IPS-18c (cell line): ENCODE measurements around the gene NOD1.
"Not testable (repeated sequence)": the region's sequence is repeated elsewhere in the genome, so short reads cannot be mapped to it uniquely, and the experiment has no call there.

Experiments
- H3K4me3 ChIP-seq: 2 replicates; pipeline ENCODE4 v1.7.0; 2013; ENCODE audit warnings: low read depth, mild to moderate bottlenecking, low read length, moderate library complexity; ENCODE audit not compliant: insufficient read depth
- H3K9me3 ChIP-seq: one replicate; pipeline ENCODE4 v1.6.1; 2013; ENCODE audit warnings: mild to moderate bottlenecking, low read length, moderate library complexity; ENCODE audit not compliant: control insufficient read depth, insufficient read depth

NOD1 gene

DNA sequence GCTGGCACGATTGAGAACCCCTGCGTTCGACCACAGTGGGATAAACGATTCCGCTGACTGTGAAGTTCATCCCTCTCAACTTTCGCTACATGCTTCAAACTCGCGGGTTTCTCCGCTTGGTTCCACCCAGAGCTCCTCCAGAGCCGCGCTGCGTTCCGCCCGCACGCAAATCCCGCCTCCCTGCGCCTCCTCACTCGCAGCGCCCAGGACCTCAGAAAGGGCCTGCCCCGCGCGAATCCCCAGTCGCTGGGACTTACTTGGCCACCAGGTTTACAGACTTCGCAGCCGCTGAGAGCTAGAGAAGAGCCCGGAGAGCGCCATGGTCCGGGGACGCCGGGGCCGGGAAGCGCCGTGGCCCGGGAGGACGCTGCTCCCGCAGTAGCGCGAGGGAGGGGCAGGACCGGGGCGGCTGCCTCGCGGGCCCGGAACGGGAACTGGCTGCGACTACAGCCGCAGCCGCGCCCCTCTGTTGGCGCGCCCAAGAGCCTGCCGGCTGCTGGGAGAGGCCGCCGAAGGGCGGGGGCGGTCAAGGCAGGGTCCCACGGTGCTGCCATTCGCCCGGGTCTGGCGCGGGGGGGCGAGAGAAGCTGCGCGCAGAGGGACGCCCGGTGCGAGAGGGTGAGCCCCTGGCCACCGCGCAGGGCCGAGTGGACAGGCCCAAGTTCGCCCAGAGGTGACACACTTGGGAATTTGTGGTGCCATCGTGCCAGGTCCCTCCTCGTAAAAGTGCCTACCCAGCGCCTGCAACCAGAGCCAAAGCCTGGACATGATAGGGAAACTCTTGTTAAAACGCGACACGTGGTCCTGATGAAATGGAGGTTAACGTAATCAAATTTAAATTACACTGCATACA is at the start of gene NOD1:
Gene NOD1 (minus strand): TSS at position 436 of the 853 bp plus-strand sequence. CDS start 21,863 bp downstream, outside the sequence.
- Histone ChIP-seq H3K4me3 (peak within 1 kb of the TSS; percentile 81), H3K9me3 (peaks cover 2% of the 10 kb centered on the region)

GRCh38 chr7:30527297-30527696 is 48.7 kb upstream of the NOD1 start:
- not testable (repeated sequence) for H3K9me3 ChIP-seq, H3K4me3 ChIP-seq

DNA sequence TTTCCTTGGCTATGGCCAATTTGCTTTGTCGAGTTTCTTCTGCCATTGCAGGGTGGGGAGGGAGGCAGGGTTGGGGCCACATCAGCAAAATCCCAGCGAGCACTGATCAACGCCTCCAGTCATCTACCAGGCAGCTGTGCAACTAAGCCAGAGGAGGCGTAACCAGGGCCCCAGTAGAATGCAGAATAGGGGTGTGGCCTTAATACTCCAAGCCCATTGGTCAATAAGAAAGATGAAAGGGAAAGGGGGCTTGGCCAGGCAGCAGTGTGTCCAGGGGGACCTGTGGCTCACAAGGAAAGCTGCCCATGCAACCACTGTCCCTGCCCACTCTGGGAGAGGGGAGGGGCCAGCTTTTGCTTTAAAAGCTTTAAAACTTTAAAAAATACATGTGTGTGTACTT is 47.6 kb upstream of the NOD1 start:
- Histone ChIP-seq H3K4me3 (no peak overlapping the region), H3K9me3 (peaks cover 2% of the 10 kb centered on the region)

GRCh38 chr7:30525429-30525828 is 46.8 kb upstream of the NOD1 start:
- H3K4me3 ChIP-seq = no peak overlapping the region
- peaks cover 2% of the 10 kb centered on the region for H3K9me3 ChIP-seq

GRCh38 chr7:30524545-30524944 is 46.0 kb upstream of the NOD1 start:
- Histone ChIP-seq H3K4me3 (no peak overlapping the region), H3K9me3 (peaks cover 2% of the 10 kb centered on the region)

- Histone ChIP-seq H3K4me3 (no peak overlapping the region), H3K9me3 (peaks cover 2% of the 10 kb centered on the region)
Measured at GRCh38 chr7:30523466-30523865, 44.9 kb upstream of the NOD1 start.

- H3K9me3 ChIP-seq = peaks cover 2% of the 10 kb centered on the region
- no peak overlapping the region for H3K4me3 ChIP-seq
Measured at GRCh38 chr7:30522159-30522558, 43.6 kb upstream of the NOD1 start.

DNA sequence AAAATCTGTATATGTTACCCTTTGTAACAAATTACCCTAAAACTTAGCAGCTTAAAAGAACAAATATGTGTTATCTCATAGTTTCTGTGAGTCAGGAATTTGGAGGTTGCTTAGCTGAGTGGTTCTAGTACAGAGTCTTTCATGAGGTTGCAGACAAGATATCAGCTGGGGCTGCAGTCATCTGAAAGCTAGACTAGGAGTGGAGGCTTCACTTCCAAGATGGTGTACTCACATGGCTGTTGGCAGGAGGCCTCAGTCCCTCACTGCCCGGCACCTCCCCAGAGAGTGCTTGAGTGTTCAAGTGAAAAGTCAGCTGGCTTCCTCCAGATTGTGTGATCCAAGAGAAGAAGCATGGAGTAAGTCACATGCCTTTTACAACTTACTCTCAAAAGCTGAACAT is 42.9 kb upstream of the NOD1 start:
- Histone ChIP-seq H3K9me3 (peaks cover 2% of the 10 kb centered on the region), H3K4me3 (no peak overlapping the region)

GRCh38 chr7:30519122-30519521 is 40.5 kb upstream of the NOD1 start:
- H3K9me3 ChIP-seq = peaks cover 2% of the 10 kb centered on the region
- no peak overlapping the region for H3K4me3 ChIP-seq

- no peak overlapping the region for H3K4me3 ChIP-seq
- no peaks in the 10 kb centered on the region for H3K9me3 ChIP-seq
Measured at GRCh38 chr7:30515761-30516160, 37.2 kb upstream of the NOD1 start.

GRCh38 chr7:30514776-30515175 is 36.2 kb upstream of the NOD1 start:
- H3K4me3 ChIP-seq = no peak overlapping the region

GRCh38 chr7:30514177-30514576 is 35.6 kb upstream of the NOD1 start:
- no peaks in the 10 kb centered on the region for H3K9me3 ChIP-seq

More at GRCh38 chr7:30514776-30515175, 36.2 kb upstream of the NOD1 start:
- no peaks in the 10 kb centered on the region for H3K9me3 ChIP-seq

DNA sequence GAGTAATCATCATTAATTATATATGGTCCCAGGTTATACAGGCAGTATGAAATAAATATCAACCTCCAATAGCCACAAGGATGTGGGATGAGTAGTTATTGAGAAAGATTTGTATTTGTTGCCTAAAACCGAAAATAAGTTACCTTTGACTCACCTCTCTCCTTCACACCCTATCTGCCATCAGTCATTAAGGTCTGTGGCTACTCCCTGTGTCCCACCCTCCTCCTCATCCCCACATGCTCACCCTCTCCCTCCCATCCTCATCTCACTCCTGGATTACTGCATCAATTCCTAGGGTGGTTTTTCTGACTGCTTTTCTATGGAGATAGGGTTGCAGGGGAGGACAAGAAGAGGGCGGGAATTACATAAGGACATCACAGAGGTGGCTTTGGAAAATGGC is 35.2 kb upstream of the NOD1 start:
- no peak overlapping the region for H3K4me3 ChIP-seq
- H3K9me3 ChIP-seq = no peaks in the 10 kb centered on the region

More at GRCh38 chr7:30514177-30514576, 35.6 kb upstream of the NOD1 start:
- no peak overlapping the region for H3K4me3 ChIP-seq

- Histone ChIP-seq H3K9me3 (peaks cover 3% of the 10 kb centered on the region), H3K4me3 (no peak overlapping the region)
Measured at GRCh38 chr7:30511973-30512662, 33.5 kb upstream of the NOD1 start.

DNA sequence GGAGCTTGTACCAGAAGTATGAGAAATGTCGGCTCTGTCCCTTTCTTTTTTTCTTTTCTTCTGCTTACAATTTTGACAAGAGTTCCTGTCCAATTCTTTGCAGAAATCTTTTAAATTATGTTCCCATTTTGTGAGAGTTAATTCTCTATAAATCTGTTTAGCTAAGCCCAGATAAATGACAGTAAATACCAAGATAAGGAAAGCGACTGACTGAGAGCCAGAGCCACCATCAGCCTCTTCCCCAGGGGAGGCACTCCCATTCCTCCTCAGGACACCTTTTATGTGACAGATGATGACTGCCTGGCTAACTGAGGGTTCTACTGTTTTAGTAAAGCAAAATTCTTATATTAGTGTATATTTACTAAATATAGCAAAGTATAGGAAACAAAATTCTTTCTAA is 32.9 kb upstream of the NOD1 start:
- no peak overlapping the region for H3K4me3 ChIP-seq
- peaks cover 3% of the 10 kb centered on the region for H3K9me3 ChIP-seq

DNA sequence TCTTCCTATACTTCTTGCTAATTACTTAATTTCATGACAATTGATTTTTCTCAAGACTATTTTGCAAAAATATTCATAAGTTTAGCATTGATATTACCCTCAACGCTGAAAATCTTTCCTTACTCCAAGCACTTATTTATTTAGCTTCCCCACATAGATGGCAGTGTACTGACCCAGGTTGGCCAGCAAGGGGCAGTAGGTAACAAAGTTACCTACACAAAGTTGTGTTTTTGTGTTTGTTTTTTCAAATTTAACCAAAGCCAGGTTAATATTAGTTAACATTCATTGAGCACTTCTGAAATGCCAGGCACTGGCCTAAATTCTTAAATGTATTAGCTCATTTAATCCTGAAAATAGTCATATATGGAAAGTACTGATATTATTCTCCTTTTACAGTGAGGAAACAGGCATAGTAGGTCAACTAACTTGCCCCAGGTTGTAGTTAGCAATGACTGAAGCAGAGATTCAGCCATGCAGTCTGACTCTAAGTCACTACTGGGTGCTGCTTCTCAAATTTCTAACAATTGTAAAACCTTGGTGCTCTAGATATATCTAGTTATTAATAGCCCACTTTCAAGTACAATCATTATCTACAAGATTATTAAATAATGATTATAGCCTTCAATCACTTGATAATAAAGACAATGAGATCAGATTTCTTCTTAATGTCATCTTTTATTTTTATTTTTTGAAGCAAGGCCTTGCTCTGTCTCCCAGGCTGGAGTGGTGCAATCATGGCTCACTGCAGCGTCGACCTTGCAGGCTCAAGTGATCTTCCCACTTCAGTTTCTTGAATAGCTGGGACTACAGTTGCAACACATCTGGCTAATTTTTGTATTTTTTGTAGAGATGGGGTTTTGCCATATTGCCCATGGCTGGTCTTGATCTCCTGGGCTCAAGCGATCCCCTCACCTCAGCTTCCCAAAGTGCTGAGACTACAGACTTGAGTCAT is 31.8 kb upstream of the NOD1 start:
- peaks cover 3% of the 10 kb centered on the region for H3K9me3 ChIP-seq
- H3K4me3 ChIP-seq = no peak overlapping the region

- not testable (repeated sequence) for H3K9me3 ChIP-seq, H3K4me3 ChIP-seq
Measured at GRCh38 chr7:30509171-30509857, 30.7 kb upstream of the NOD1 start.
